GM23248 (cell line): ENCODE results near the gene ATP10A.

ENCODE experiments used
- EZH2 ChIP-seq: fragments of 200-600 bp; sonication (generic); IDR thresholded peaks from 2 replicates; pipeline ENCODE4 v1.6.1; 2018; ENCODE audit warnings: antibody characterized with exemption, mild to moderate bottlenecking; ENCODE audit not compliant: insufficient read depth, poor library complexity, severe bottlenecking
- EZH2phosphoT487 ChIP-seq: fragments of 200-600 bp; sonication (generic); IDR thresholded peaks from 2 replicates; pipeline ENCODE4 v1.6.1; 2018; ENCODE audit warnings: antibody characterized with exemption, moderate library complexity, mild to moderate bottlenecking, low read depth; ENCODE audit not compliant: insufficient read depth

DNA sequence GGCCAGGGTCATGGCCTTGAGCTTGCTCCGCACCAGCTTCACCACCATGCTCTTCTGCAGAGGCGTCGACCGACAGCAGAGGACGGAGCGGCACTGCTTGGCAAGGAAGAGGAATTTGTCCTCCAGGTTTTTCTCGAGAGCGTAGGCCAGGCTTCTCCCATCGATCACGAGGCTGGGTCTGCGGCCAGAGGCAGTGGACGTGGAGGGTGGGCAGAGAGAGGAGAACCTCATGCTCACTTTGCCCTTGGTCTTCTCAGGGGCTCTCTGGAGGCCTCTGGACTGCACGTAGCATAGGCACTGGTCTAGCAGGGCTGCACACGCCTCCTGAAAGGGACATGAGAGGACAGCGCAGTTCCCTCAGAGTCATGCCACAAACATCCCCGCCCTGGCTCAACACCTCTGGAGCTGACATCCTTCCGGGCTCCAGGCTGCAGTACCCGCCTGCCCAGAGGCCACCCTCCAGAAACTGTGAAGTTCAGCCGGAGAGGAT, 168.3 kb downstream of the ATP10A start:
- TF ChIP-seq EZH2phosphoT487 (no peak), EZH2 (no peak)
